Heart left ventricle (tissue), 16 donors: ENCODE data around the gene ZNF85. TPM values are rescaled to one million over a fixed set of nuclear protein-coding genes. Genes with fewer than 3 reads are reported as not detected.
"Not testable (repeated sequence)": the region's sequence is repeated elsewhere in the genome, so short reads cannot be mapped to it uniquely, and the experiment has no call there.

ENCODE experiments used
- ATAC-seq, 4 donors: fragments of 200-7000 bp; cut with Tn5 transposase; one replicate each; pipeline ENCODE4 v1.9.1; 2020 to 2022; ENCODE audit warnings: moderate library complexity in 4 of 4, mild to moderate bottlenecking in 3 of 4, moderate number of reproducible peaks in 1 of 4
- DNase-seq, 5 donors: peaks; one replicate each; pipeline ENCODE4 v3.0.0-alpha.2; 2020
- H3K27ac ChIP-seq, 12 donors: fragments of 200-600 bp; sonication (generic) in 4 of 12; one replicate each; pipeline versions ENCODE4 v1.5.0 to v1.8.0; 2016 to 2022; ENCODE audit warnings: mild to moderate bottlenecking in 2 of 12
- H3K27me3 ChIP-seq, 9 donors: fragments of 200-600 bp; sonication (generic) in 2 of 9; one replicate each; pipeline versions ENCODE4 v1.5.1 to v1.8.0; 2016 to 2022; ENCODE audit warnings: mild to moderate bottlenecking in 3 of 9
- H3K36me3 ChIP-seq, 9 donors: fragments of 200-600 bp; sonication (generic) in 2 of 9; one replicate each; pipeline versions ENCODE4 v1.5.0 to v1.8.0; 2018 to 2022; ENCODE audit warnings: mild to moderate bottlenecking in 2 of 9
- H3K4me1 ChIP-seq, 12 donors: fragments of 200-600 bp; sonication (generic) in 4 of 12; one replicate each; pipeline versions ENCODE4 v1.5.0 to v1.8.0; 2016 to 2022; ENCODE audit warnings: mild to moderate bottlenecking in 3 of 12
- H3K4me3 ChIP-seq, 12 donors: fragments of 200-600 bp; sonication (generic) in 4 of 12; one replicate each; pipeline versions ENCODE4 v1.5.0 to v1.8.0; 2017 to 2022; ENCODE audit warnings: mild to moderate bottlenecking in 9 of 12, moderate library complexity in 4 of 12
- H3K9me3 ChIP-seq, 12 donors: fragments of 200-600 bp; sonication (generic) in 4 of 12; one replicate each; pipeline versions ENCODE4 v1.5.0 to v1.8.0; 2016 to 2022; ENCODE audit warnings: mild to moderate bottlenecking in 1 of 12
- CTCF ChIP-seq, 12 donors: fragments of 200-600 bp; sonication (generic) in 4 of 12; IDR thresholded peaks; one replicate each; pipeline versions ENCODE4 v1.5.0 to v1.8.0; 2018 to 2022; ENCODE audit warnings: antibody characterized with exemption in 12 of 12, mild to moderate bottlenecking in 5 of 12
- POLR2A ChIP-seq, 2 donors: fragments of 450-650 bp; IDR thresholded peaks; one replicate each; pipeline ENCODE4 v1.6.1; 2017; ENCODE audit warnings: antibody characterized with exemption in 2 of 2, mild to moderate bottlenecking in 2 of 2, moderate library complexity in 2 of 2
- WGBS, 4 donors: extraction: QIAGEN DNeasy Blood & Tissue Kit in 2 of 4; methylation state at CpG; one replicate each; pipeline versions ENCODE4 v1.1.5 to v1.1.7; 2013 to 2018; 5-methylcytosine and 5-hydroxymethylcytosine counted together
- intact Hi-C, 10 donors: fragments of 100-400 bp; cut with DNase I; formaldehyde crosslinking; loops; one replicate each; pipeline versions ENCODE4 v1.11.1 to v1.14.2; 2022
- polyA plus RNA-seq, 2 donors: library from polyadenylated mRNA; stranded (reverse); fragments of 200-250 nt; gene quantifications; one replicate each; pipeline ENCODE4 v1.2.3, GENCODE V29; 2013
- total RNA-seq, 9 donors: library from RNA; depleted of rRNA in 2 of 9; stranded (reverse); fragments of >200 nt in 2 of 9; fragmentation: NEBNext Ultra II Directional in 3 of 9; extraction: Animal tissue kit (Norgen Biotek cat#: 25700) in 3 of 9; gene quantifications; one replicate each; pipeline versions ENCODE4 v1.1.0 to v1.2.4, GENCODE V29; 2016 to 2023
- donor health status: ischemic (EF 13 %, LVEDD 7.1; RV severe dilation, severe dysfunction).
- donor health status: healthy with polysubstance abuse.
- donor health status: DM: no; HTN: yes; CAD: no.
- donor health status: DM: no; HTN: no; CAD: no.
- donor health status: ischemic (EF 25% LVEDD 6.9; RV normal size, moderate dysfunction).
- donor health status: ischemic (EF 25% LVEDD 5.7; RV mildly dilated, moderate dysfunction).
- donor health status: healthy.
- donor health status: DM: yes; HTN: yes; CAD: no.
- donor health status: ischemic (EF 35%, LVEDD 5.7; RV mildly dilated, moderate dysfunction).
- donor health status: nonischemic (EF 11% LVEDD 7.7; RV severe dilation, severe dysfunction).
- donor health status: DM: yes; HTN: yes; CAD: no.
- donor health status: PGD.
- donor health status: ischemic (EF 29% LVEDD 5.4; RV normal size, mild dysfunction).
- donor health status: nonischemic (EF 23%, LVEDD 6.1; RV moderate dilation, normal function).

The ZNF85 gene
- total and polyA plus RNA-seq, 11 donors: 1.6 to 5.7 (median 2.4) TPM

- Histone ChIP-seq H3K27me3 (no peaks in the 10 kb centered on the region), H3K4me3 (no peak overlapping the region), H3K9me3 (no peaks in the 10 kb centered on the region), H3K4me1 (no peaks in the 10 kb centered on the region), H3K36me3 (no peaks in the 10 kb centered on the region), H3K27ac (no peak overlapping the region)
- ATAC-seq: no peak
- DNase-seq: no peak
- intact Hi-C loops: no loop called here
- TF ChIP-seq CTCF (IDR thresholded peaks at IDR 0.05): no peak
- no peak for TF ChIP-seq POLR2A (IDR thresholded peaks at IDR 0.05)
- WGBS, 4 donors: 67 to 100% (median 84%) methylated on average over 1 of the region's 1 CpG
Observed at GRCh38 chr19:20968092-20968491, 45.0 kb downstream of the ZNF85 start.

GRCh38 chr19:20969498-20969897, 46.4 kb downstream of the ZNF85 start:
- no peak for ATAC-seq
- Histone ChIP-seq H3K4me1 (no peaks in the 10 kb centered on the region), H3K4me3 (no peak overlapping the region), H3K27me3 (no peaks in the 10 kb centered on the region), H3K36me3 (no peaks in the 10 kb centered on the region), H3K9me3 (no peaks in the 10 kb centered on the region), H3K27ac (no peak overlapping the region)
- TF ChIP-seq POLR2A (IDR thresholded peaks at IDR 0.05): no peak
- no peak for TF ChIP-seq CTCF (IDR thresholded peaks at IDR 0.05)
- 84 to 93% (median 88%) methylated on average over 3 of the region's 3 CpGs for WGBS, 4 donors
- intact Hi-C loops: no loop called here
- no peak for DNase-seq

- WGBS, 4 donors: 67 to 91% (median 85%) methylated on average over 3 of the region's 3 CpGs
- no peak for DNase-seq
- intact Hi-C loops: no loop called here
- no peak overlapping the region for H3K4me3 ChIP-seq
- H3K36me3 ChIP-seq: no peaks in the 10 kb centered on the region
- no peak overlapping the region for H3K27ac ChIP-seq
- TF ChIP-seq POLR2A (IDR thresholded peaks at IDR 0.05) (no peak), CTCF (IDR thresholded peaks at IDR 0.05) (no peak)
- H3K4me1 ChIP-seq: no peaks in the 10 kb centered on the region
- no peak for ATAC-seq
- no peaks in the 10 kb centered on the region for H3K27me3 ChIP-seq
- H3K9me3 ChIP-seq: no peaks in the 10 kb centered on the region
Observed at GRCh38 chr19:20969898-20970297, 46.8 kb downstream of the ZNF85 start.

- H3K27me3 ChIP-seq, DNase-seq, H3K4me1 ChIP-seq, ATAC-seq, H3K27ac ChIP-seq, H3K36me3 ChIP-seq, H3K4me3 ChIP-seq, intact Hi-C loops: not testable (repeated sequence)
- WGBS, 4 donors: 85 to 92% (median 88%) methylated on average over 2 of the region's 2 CpGs
- peaks cover 0 to 38% (median 2%) of the 10 kb centered on the region in 12 donors for H3K9me3 ChIP-seq
Observed at GRCh38 chr19:20992788-20993187, 69.7 kb downstream of the ZNF85 start.

GRCh38 chr19:20999731-21000352, 76.8 kb downstream of the ZNF85 start:
- intact Hi-C loops: no loop called here
- Histone ChIP-seq H3K4me1 (peaks cover 0 to 9% (median 0%) of the 10 kb centered on the region in 12 donors), H3K27me3 (no peaks in the 10 kb centered on the region), H3K4me3 (peak overlapping the region; percentile 10 to 58 (median 48)), H3K9me3 (no peaks in the 10 kb centered on the region), H3K27ac (no peak overlapping the region), H3K36me3 (no peaks in the 10 kb centered on the region)
- DNase-seq (peak; percentile 87 to 93 (median 90)), ATAC-seq (peak; percentile 100)
- WGBS, 4 donors: 1 to 3% (median 2%) methylated on average over 11 to 29 of the region's 29 CpGs
- no peak for TF ChIP-seq CTCF (IDR thresholded peaks at IDR 0.05)
- no peak for TF ChIP-seq POLR2A (IDR thresholded peaks at IDR 0.05)
